ENCODE data around the gene SNCB. TPM values are rescaled to one million over a fixed set of nuclear protein-coding genes. Genes with fewer than 3 reads are reported as not detected.

The SNCB gene
- total and polyA plus RNA-seq, 3 donors from 2014 or later = 0.31 to 0.74 (median 0.62) TPM

- TF ChIP-seq POLR2A (IDR thresholded peaks at IDR 0.05) = no peak
- TF ChIP-seq, protein P1, sequence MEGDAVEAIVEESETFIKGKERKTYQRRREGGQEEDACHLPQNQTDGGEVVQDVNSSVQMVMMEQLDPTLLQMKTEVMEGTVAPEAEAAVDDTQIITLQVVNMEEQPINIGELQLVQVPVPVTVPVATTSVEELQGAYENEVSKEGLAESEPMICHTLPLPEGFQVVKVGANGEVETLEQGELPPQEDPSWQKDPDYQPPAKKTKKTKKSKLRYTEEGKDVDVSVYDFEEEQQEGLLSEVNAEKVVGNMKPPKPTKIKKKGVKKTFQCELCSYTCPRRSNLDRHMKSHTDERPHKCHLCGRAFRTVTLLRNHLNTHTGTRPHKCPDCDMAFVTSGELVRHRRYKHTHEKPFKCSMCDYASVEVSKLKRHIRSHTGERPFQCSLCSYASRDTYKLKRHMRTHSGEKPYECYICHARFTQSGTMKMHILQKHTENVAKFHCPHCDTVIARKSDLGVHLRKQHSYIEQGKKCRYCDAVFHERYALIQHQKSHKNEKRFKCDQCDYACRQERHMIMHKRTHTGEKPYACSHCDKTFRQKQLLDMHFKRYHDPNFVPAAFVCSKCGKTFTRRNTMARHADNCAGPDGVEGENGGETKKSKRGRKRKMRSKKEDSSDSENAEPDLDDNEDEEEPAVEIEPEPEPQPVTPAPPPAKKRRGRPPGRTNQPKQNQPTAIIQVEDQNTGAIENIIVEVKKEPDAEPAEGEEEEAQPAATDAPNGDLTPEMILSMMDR (IDR thresholded peaks at IDR 0.05) = no peak
- no peak for DNase-seq
- Histone ChIP-seq H3K9me3 (no peaks in the 10 kb centered on the region), H3K4me1 (no peaks in the 10 kb centered on the region), H3K36me3 (ENCODE audit: low read depth, missing control alignments) (no peaks in the 10 kb centered on the region), H3K4me3 (no peak overlapping the region), H3K27me3 (no peaks in the 10 kb centered on the region), H3K27ac (no peak overlapping the region)
- intact Hi-C loops (cut with DNase I; ENCODE audit: low total_unique reads) = no loop called here
- 55% methylated on average over 19 of the region's 19 CpGs; no CpG with 5 or more reads in 1 of the 2 donors for WGBS, 2 donors
Observed at GRCh38 chr5:176664886-176665285, 34.6 kb upstream of the SNCB start.

GRCh38 chr5:176664479-176664878 lies 34.1 kb upstream of the SNCB start:
- H3K9me3 ChIP-seq = no peaks in the 10 kb centered on the region
- intact Hi-C loops (cut with DNase I; ENCODE audit: low total_unique reads) = no loop called here
- TF ChIP-seq POLR2A (IDR thresholded peaks at IDR 0.05) = no peak
- TF ChIP-seq, protein P1 (IDR thresholded peaks at IDR 0.05) = no peak
- DNase-seq = no peak
- no peaks in the 10 kb centered on the region for H3K36me3 ChIP-seq (ENCODE audit: low read depth, missing control alignments)
- no peak overlapping the region for H3K27ac ChIP-seq
- H3K27me3 ChIP-seq = no peaks in the 10 kb centered on the region
- H3K4me3 ChIP-seq = no peak overlapping the region
- no peaks in the 10 kb centered on the region for H3K4me1 ChIP-seq
- 43 to 60% methylated on average over 4 to 6 of the region's 6 CpGs for WGBS, 2 donors

DNA sequence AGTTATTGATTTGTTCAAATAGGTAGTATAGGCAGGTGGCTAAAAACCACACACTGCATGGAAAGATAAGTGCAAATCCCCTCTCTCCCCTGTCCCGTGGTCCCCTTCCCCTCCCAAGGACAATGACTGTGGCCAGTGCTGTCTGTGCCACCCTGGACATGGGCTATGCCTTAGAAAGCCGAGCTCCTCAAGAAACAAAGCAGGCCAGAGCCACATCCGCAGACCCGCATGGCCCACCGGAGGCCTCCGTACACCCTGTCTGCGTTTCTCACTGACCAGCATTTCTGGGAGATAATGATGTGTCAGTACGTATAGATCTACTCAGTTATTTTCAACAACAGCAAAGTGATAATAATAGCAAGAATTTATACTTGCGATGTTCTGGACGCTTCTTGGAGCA lies 33.2 kb upstream of the SNCB start:
- 87 to 92% methylated on average over 10 of the region's 10 CpGs for WGBS, 2 donors
- H3K4me1 ChIP-seq = no peaks in the 10 kb centered on the region
- no peaks in the 10 kb centered on the region for H3K27me3 ChIP-seq
- H3K9me3 ChIP-seq = no peaks in the 10 kb centered on the region
- no peaks in the 10 kb centered on the region for H3K36me3 ChIP-seq (ENCODE audit: low read depth, missing control alignments)
- TF ChIP-seq POLR2A (IDR thresholded peaks at IDR 0.05) = no peak
- no peak overlapping the region for H3K4me3 ChIP-seq
- intact Hi-C loops (cut with DNase I; ENCODE audit: low total_unique reads) = no loop called here
- H3K27ac ChIP-seq = no peak overlapping the region
- no peak for DNase-seq

- Histone ChIP-seq H3K9me3 (no peaks in the 10 kb centered on the region), H3K27ac (no peak overlapping the region), H3K4me3 (no peak overlapping the region), H3K36me3 (ENCODE audit: low read depth, missing control alignments) (no peaks in the 10 kb centered on the region), H3K4me1 (no peaks in the 10 kb centered on the region), H3K27me3 (no peaks in the 10 kb centered on the region)
- intact Hi-C loops (cut with DNase I; ENCODE audit: low total_unique reads) = no loop called here
- TF ChIP-seq, protein P1 (IDR thresholded peaks at IDR 0.05) = no peak
- TF ChIP-seq POLR2A (IDR thresholded peaks at IDR 0.05) = no peak
- DNase-seq = no peak
- WGBS, 2 donors = 83 to 85% methylated on average over 15 to 21 of the region's 21 CpGs
Observed at GRCh38 chr5:176662371-176663333, 32.3 kb upstream of the SNCB start.

GRCh38 chr5:176661676-176662075 lies 31.3 kb upstream of the SNCB start:
- no peak for TF ChIP-seq POLR2A (IDR thresholded peaks at IDR 0.05)
- TF ChIP-seq, protein P1 (IDR thresholded peaks at IDR 0.05) = no peak
- Histone ChIP-seq H3K4me1 (no peaks in the 10 kb centered on the region), H3K27me3 (no peaks in the 10 kb centered on the region), H3K9me3 (no peaks in the 10 kb centered on the region), H3K27ac (no peak overlapping the region), H3K4me3 (peak overlapping the region in 1 of 2 donors; percentile 34), H3K36me3 (ENCODE audit: low read depth, missing control alignments) (no peaks in the 10 kb centered on the region)
- intact Hi-C loops (cut with DNase I; ENCODE audit: low total_unique reads) = no loop called here
- DNase-seq = no peak
- 67 to 83% methylated on average over 10 of the region's 10 CpGs for WGBS, 2 donors
